ENCODE results near the gene PLAU.

GRCh38 chr10:73950155-73950948, 39.4 kb downstream of the PLAU start:
- TF ChIP-seq POLR2A (IDR thresholded peaks at IDR 0.05; ENCODE audit: low read depth, low read length): no peak
- TF ChIP-seq ZNF274 (IDR thresholded peaks at IDR 0.05; ENCODE audit: insufficient read depth, insufficient read length): no peak
- no peak for TF ChIP-seq POLR2AphosphoS5 (IDR thresholded peaks at IDR 0.05; ENCODE audit: low read length)
- TF ChIP-seq SIX5 (IDR thresholded peaks at IDR 0.05; ENCODE audit: low read depth, low read length, severe bottlenecking): no peak
- TF ChIP-seq ZBTB33 (IDR thresholded peaks at IDR 0.05): no peak
- TF ChIP-seq REST (IDR thresholded peaks at IDR 0.05; ENCODE audit: low read depth, low read length): no peak
- no peak for TF ChIP-seq EZH2 (IDR thresholded peaks at IDR 0.05; ENCODE audit: borderline replicate concordance, control insufficient read depth, low read depth, low read length)
- TF ChIP-seq SMAD1 (IDR thresholded peaks at IDR 0.05; ENCODE audit: low read depth, partially characterized antibody): no peak
- no peak for TF ChIP-seq RAD21 (IDR thresholded peaks at IDR 0.05; ENCODE audit: insufficient read depth, low read depth, low read length)
- no peak for TF ChIP-seq BACH1 (IDR thresholded peaks at IDR 0.05; ENCODE audit: borderline replicate concordance)
- no peak for TF ChIP-seq RFX5 (IDR thresholded peaks at IDR 0.05; ENCODE audit: low read depth, low read length)
- no peak for TF ChIP-seq KDM1A (IDR thresholded peaks at IDR 0.05; ENCODE audit: borderline replicate concordance)

Data from GM12878 (cell line).